IPS-NIHi11 (cell line): ENCODE measurements around the gene SNPH.

Source experiments
- DNase-seq: peaks from one replicate; pipeline ENCODE4 v3.0.0; 2012; ENCODE audit warnings: mixed read lengths, low spot score

The SNPH gene

GRCh38 chr20:1307171-1307570, 41.1 kb downstream of the SNPH start:
- no peak for DNase-seq

- DNase-seq: no peak
Measured at GRCh38 chr20:1307571-1307971, 41.5 kb downstream of the SNPH start.

GRCh38 chr20:1308067-1308701, 42.1 kb downstream of the SNPH start:
- no peak for DNase-seq

- DNase-seq: no peak
Measured at GRCh38 chr20:1308702-1309095, 42.6 kb downstream of the SNPH start.

GRCh38 chr20:1309439-1309847, 43.3 kb downstream of the SNPH start:
- peak; percentile 58 for DNase-seq

- DNase-seq: no peak
Measured at GRCh38 chr20:1310071-1310470, 44.0 kb downstream of the SNPH start.

- no peak for DNase-seq
Measured at GRCh38 chr20:1310506-1311190, 44.6 kb downstream of the SNPH start.

- no peak for DNase-seq
Measured at GRCh38 chr20:1312308-1312707, 46.2 kb downstream of the SNPH start.

GRCh38 chr20:1312904-1313235, 46.8 kb downstream of the SNPH start:
- DNase-seq: no peak

- DNase-seq: peak; percentile 89
Measured at GRCh38 chr20:1313236-1313964, 47.3 kb downstream of the SNPH start.

GRCh38 chr20:1315804-1316203, 49.7 kb downstream of the SNPH start:
- DNase-seq: no peak

GRCh38 chr20:1317545-1318255, 51.6 kb downstream of the SNPH start:
- no peak for DNase-seq

- DNase-seq: no peak
Measured at GRCh38 chr20:1319051-1319450, 53.0 kb downstream of the SNPH start.

GRCh38 chr20:1319462-1319861, 53.4 kb downstream of the SNPH start:
- no peak for DNase-seq

- no peak for DNase-seq
Measured at GRCh38 chr20:1320016-1320415, 53.9 kb downstream of the SNPH start.

- DNase-seq: no peak
Measured at GRCh38 chr20:1320902-1321653, 55.0 kb downstream of the SNPH start.

- DNase-seq: no peak
Measured at GRCh38 chr20:1321654-1321939, 55.5 kb downstream of the SNPH start.

- no peak for DNase-seq
Measured at GRCh38 chr20:1322511-1323245, 56.6 kb downstream of the SNPH start.

- DNase-seq: no peak
Measured at GRCh38 chr20:1323256-1323655, 57.2 kb downstream of the SNPH start.

- DNase-seq: no peak
Measured at GRCh38 chr20:1323830-1324597, 57.9 kb downstream of the SNPH start.
